SK-N-SH treated with all-trans-retinoic acid at 6 μM for 48 hours (cell line): ENCODE results near the gene LZTR1.

Source experiments
- ATAC-seq: fragments of 200-7000 bp; cut with Tn5 transposase; 3 replicates; pipeline ENCODE4 v1.9.1; 2020; ENCODE audit warnings: mild to moderate bottlenecking, moderate library complexity
- ARNTL ChIP-seq: fragments of 450-650 bp; formaldehyde crosslinking; IDR thresholded peaks from 2 replicates; pipeline ENCODE4 v1.5.0; 2020; ENCODE audit warnings: low read depth, mild to moderate bottlenecking, moderate library complexity, borderline replicate concordance
- BACH2 ChIP-seq: fragments of 250-450 bp; sonication (Bioruptor Pico); IDR thresholded peaks from 2 replicates; pipeline ENCODE4 v1.9.0; 2021; ENCODE audit warnings: mild to moderate bottlenecking, borderline replicate concordance
- CREB5 ChIP-seq: fragments of 250-450 bp; sonication (Bioruptor Pico); IDR thresholded peaks from 2 replicates; pipeline ENCODE4 v1.5.1; 2020; ENCODE audit warnings: low read depth, mild to moderate bottlenecking, moderate library complexity
- CSRNP3 ChIP-seq: fragments of 250-450 bp; sonication (Bioruptor Pico); IDR thresholded peaks from 2 replicates; pipeline ENCODE4 v1.5.1; 2021; ENCODE audit warnings: mild to moderate bottlenecking, moderate library complexity
- ESRRG ChIP-seq: fragments of 250-450 bp; sonication (Bioruptor Pico); IDR thresholded peaks from 2 replicates; pipeline ENCODE4 v1.6.1; 2021; ENCODE audit warnings: mild to moderate bottlenecking
- GLIS3 ChIP-seq: fragments of 250-450 bp; sonication (Bioruptor Pico); IDR thresholded peaks from 2 replicates; pipeline ENCODE4 v1.5.0; 2020; ENCODE audit warnings: mild to moderate bottlenecking, moderate library complexity
- ISL1 ChIP-seq: fragments of 250-450 bp; sonication (Bioruptor Pico); IDR thresholded peaks from 2 replicates; pipeline ENCODE4 v2.1.2; 2022; ENCODE audit warnings: mild to moderate bottlenecking, moderate library complexity
- OSR1 ChIP-seq: fragments of 250-450 bp; sonication (Bioruptor Pico); IDR thresholded peaks from 2 replicates; pipeline ENCODE4 v1.8.0; 2022; ENCODE audit warnings: moderate library complexity, mild to moderate bottlenecking, inconsistent platforms
- POU6F1 ChIP-seq: fragments of 250-450 bp; sonication (Bioruptor Pico); IDR thresholded peaks from 2 replicates; pipeline ENCODE4 v1.8.0; 2021; ENCODE audit warnings: low read depth, mild to moderate bottlenecking, moderate library complexity, borderline replicate concordance
- RARB ChIP-seq: fragments of 250-450 bp; sonication (Bioruptor Pico); IDR thresholded peaks from 2 replicates; pipeline ENCODE4 v1.8.0; 2021; ENCODE audit warnings: mild to moderate bottlenecking, moderate library complexity
- SNAI2 ChIP-seq: fragments of 250-450 bp; sonication (Bioruptor Pico); IDR thresholded peaks from 2 replicates; pipeline ENCODE4 v1.5.0; 2020; ENCODE audit warnings: mild to moderate bottlenecking, moderate library complexity
- TCF4 ChIP-seq: fragments of 250-450 bp; sonication (Bioruptor Pico); IDR thresholded peaks from 2 replicates; pipeline ENCODE4 v1.8.0; 2021; ENCODE audit warnings: mild to moderate bottlenecking, moderate library complexity, borderline replicate concordance
- TSHZ2 ChIP-seq: fragments of 250-450 bp; sonication (Bioruptor Pico); IDR thresholded peaks from 2 replicates; pipeline ENCODE4 v1.5.0; 2020; ENCODE audit warnings: mild to moderate bottlenecking, moderate library complexity
- ZC3H10 ChIP-seq: fragments of 250-450 bp; sonication (Bioruptor Pico); IDR thresholded peaks from 2 replicates; pipeline ENCODE4 v1.5.1; 2021; ENCODE audit warnings: mild to moderate bottlenecking, moderate library complexity
- ZFP3 ChIP-seq: fragments of 250-450 bp; sonication (Bioruptor Pico); IDR thresholded peaks from 2 replicates; pipeline ENCODE4 v1.5.0; 2020; ENCODE audit warnings: mild to moderate bottlenecking, moderate library complexity
- ZFP30 ChIP-seq: fragments of 450-650 bp; formaldehyde crosslinking; IDR thresholded peaks from 2 replicates; pipeline ENCODE4 v1.5.0; 2022; ENCODE audit warnings: mild to moderate bottlenecking, moderate library complexity
- ZNF565 ChIP-seq: fragments of 450-650 bp; formaldehyde crosslinking; conservative IDR thresholded peaks from 2 replicates; pipeline ENCODE4 v1.5.0; 2020; ENCODE audit warnings: low read depth, mild to moderate bottlenecking, moderate library complexity
- ZNF70 ChIP-seq: fragments of 450-650 bp; formaldehyde crosslinking; IDR thresholded peaks from 2 replicates; pipeline ENCODE4 v1.5.0; 2020; ENCODE audit warnings: mild to moderate bottlenecking, moderate library complexity

LZTR1 gene

GRCh38 chr22:20957102-20957682 lies 24.9 kb upstream of the LZTR1 start (continued):
- TF ChIP-seq TCF4 = no peak
- TF ChIP-seq ARNTL (CRISPR knock-in tag) = no peak
- TF ChIP-seq CSRNP3 (CRISPR knock-in tag) = no peak
- TF ChIP-seq CREB5 = no peak

GRCh38 chr22:20957683-20958431 lies 24.2 kb upstream of the LZTR1 start:
- TF ChIP-seq ZC3H10 = no peak
- TF ChIP-seq, all 23 proteins: peak for 0
- no peak for ATAC-seq

GRCh38 chr22:20959578-20960461 lies 22.3 kb upstream of the LZTR1 start:
- ATAC-seq = no peak
- TF ChIP-seq SNAI2 (no peak), ISL1 (no peak), GLIS3 (CRISPR knock-in tag) (no peak), OSR1 (CRISPR knock-in tag) (no peak), ZC3H10 (no peak), CSRNP3 (CRISPR knock-in tag) (no peak), TSHZ2 (CRISPR knock-in tag) (no peak), ZFP30 (no peak), ZFP3 (CRISPR knock-in tag) (no peak), ARNTL (CRISPR knock-in tag) (no peak), ESRRG (no peak), CREB5 (no peak), ZNF70 (CRISPR knock-in tag) (no peak), POU6F1 (no peak), RARB (no peak), BACH2 (CRISPR knock-in tag) (no peak), TCF4 (no peak), ZNF565 (CRISPR knock-in tag) (no peak)
